ENCODE measurements around the gene ABCA3.

DNA sequence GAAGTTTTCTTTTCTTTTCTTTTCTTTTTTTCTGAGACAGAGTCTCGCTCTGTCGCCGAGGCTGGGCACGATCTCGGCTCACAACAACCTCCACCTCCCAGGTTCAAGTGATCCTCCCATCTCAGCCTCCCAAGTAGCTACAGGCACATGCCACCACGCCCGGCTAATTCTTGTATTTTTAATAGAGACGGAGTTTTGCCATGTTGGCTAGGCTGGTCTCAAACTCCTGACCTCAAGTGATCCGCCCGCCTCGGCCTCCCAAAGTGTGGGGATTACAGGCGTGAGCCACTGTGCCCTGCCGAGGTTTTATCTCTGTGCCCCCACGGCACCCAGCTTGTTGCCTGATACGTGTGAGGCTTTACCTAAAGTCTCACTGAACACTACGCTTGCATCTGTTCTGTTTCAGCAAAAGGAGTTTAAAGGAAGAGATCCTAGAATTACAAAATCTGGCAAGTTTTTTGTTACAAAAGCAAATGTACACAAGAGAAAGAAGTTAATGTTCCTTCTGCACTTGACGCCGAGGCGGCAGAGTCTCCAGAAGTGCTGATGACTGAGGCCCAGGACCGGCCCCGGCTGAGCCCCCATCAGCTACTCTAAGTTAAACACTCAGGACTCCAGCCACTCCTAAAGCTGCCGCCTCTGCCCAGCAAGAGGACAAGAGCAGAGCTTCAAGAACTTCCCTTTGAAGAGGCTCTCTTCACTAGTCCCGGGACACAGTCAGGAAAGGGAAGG lies 9.2 kb downstream of the ABCA3 start:
- TF ChIP-seq EP300 (IDR thresholded peaks at IDR 0.05) (no peak), POLR2A (IDR thresholded peaks at IDR 0.05) (no peak)

Data from suprapubic skin (tissue), 2 donors.